Aorta (tissue), 5 donors: ENCODE results near the gene OTOP1. TPM values are rescaled to one million over a fixed set of nuclear protein-coding genes. Genes with fewer than 3 reads are reported as not detected.
"Not testable (repeated sequence)": the region's sequence is repeated elsewhere in the genome, so short reads cannot be mapped to it uniquely, and the experiment has no call there.

Source experiments
- ATAC-seq: fragments of 200-7000 bp; cut with Tn5 transposase; one replicate; pipeline ENCODE4 v1.9.1; 2022; ENCODE audit warnings: moderate library complexity; ENCODE audit not compliant: low FRiP score
- DNase-seq, 2 donors: peaks; one replicate each; pipeline ENCODE4 v3.0.0-alpha.2; 2020
- H3K27ac ChIP-seq, 2 donors: one replicate each; pipeline ENCODE4 v1.5.1; 2013; ENCODE audit warnings: low read length in 2 of 2, mild to moderate bottlenecking in 2 of 2, moderate library complexity in 2 of 2, control low read depth in 1 of 2, inconsistent platforms in 1 of 2, low read depth in 1 of 2
- H3K27me3 ChIP-seq, 2 donors: one replicate each; pipeline ENCODE4 v1.6.1; 2013; ENCODE audit warnings: control low read depth in 1 of 2, low read length in 1 of 2, mild to moderate bottlenecking in 1 of 2, moderate library complexity in 1 of 2; ENCODE audit not compliant: insufficient read depth in 2 of 2, control insufficient read depth in 1 of 2
- H3K36me3 ChIP-seq, 2 donors: one replicate each; pipeline ENCODE4 v1.6.1; 2013; ENCODE audit warnings: control low read depth in 1 of 2, low read length in 1 of 2, mild to moderate bottlenecking in 1 of 2; ENCODE audit not compliant: insufficient read depth in 2 of 2, control insufficient read depth in 1 of 2
- H3K4me1 ChIP-seq, 2 donors: one replicate each; pipeline ENCODE4 v1.6.1; 2013; ENCODE audit warnings: low read length in 2 of 2, control low read depth in 1 of 2, mild to moderate bottlenecking in 1 of 2, moderate library complexity in 1 of 2; ENCODE audit not compliant: insufficient read depth in 2 of 2, control insufficient read depth in 1 of 2
- H3K4me3 ChIP-seq, 2 donors: one replicate each; pipeline ENCODE4 v1.5.1; 2013; ENCODE audit warnings: low read length in 2 of 2, control low read depth in 1 of 2, mild to moderate bottlenecking in 1 of 2
- H3K9me3 ChIP-seq: one replicate; pipeline ENCODE4 v1.6.1; 2013; ENCODE audit warnings: mild to moderate bottlenecking, low read length; ENCODE audit not compliant: control insufficient read depth
- WGBS, 2 donors: extraction: QIAGEN DNeasy Blood & Tissue Kit; methylation state at CpG; one replicate each; pipeline ENCODE4 v1.1.7; 2013; 5-methylcytosine and 5-hydroxymethylcytosine counted together
- intact Hi-C, 2 donors: fragments of 100-400 bp; cut with DNase I; formaldehyde crosslinking; loops; one replicate each; pipeline versions ENCODE4 v1.14.2 to v1.15.0; 2022
- polyA plus RNA-seq, 2 donors: library from polyadenylated mRNA; stranded (reverse); fragments of 200-250 nt; gene quantifications; one replicate each; pipeline ENCODE4 v1.2.3, GENCODE V29; 2013
- total RNA-seq, 2 donors: library from RNA; stranded (reverse); fragmentation: NEBNext Ultra II Directional; extraction: Animal tissue kit (Norgen Biotek cat#: 25700); gene quantifications; one replicate each; pipeline ENCODE4 v1.2.1, GENCODE V29; 2021
- donor health status: healthy with polysubstance abuse.
- donor health status: Bipolar disorder and iron deficiency.
- donor health status: DM: no; HTN: no; CAD: no.
- donor health status: DM: no; HTN: no; CAD: no.
- donor health status: DM: yes; HTN: yes; CAD: no.

Gene OTOP1
- total and polyA plus RNA-seq, 4 donors = not detected

GRCh38 chr4:4217113-4217512, 9.6 kb downstream of the OTOP1 start:
- Histone ChIP-seq H3K4me1 (no peaks in the 10 kb centered on the region), H3K27me3 (no peaks in the 10 kb centered on the region), H3K36me3 (no peaks in the 10 kb centered on the region), H3K4me3 (no peak overlapping the region), H3K9me3 (no peaks in the 10 kb centered on the region), H3K27ac (no peak overlapping the region)
- no peak for ATAC-seq
- intact Hi-C loops = no loop called here
- DNase-seq = no peak
- 71 to 77% methylated on average over 5 of the region's 5 CpGs for WGBS, 2 donors

- ATAC-seq = no peak
- H3K9me3 ChIP-seq = no peaks in the 10 kb centered on the region
- H3K27ac ChIP-seq = no peak overlapping the region
- intact Hi-C loops = no loop called here
- H3K36me3 ChIP-seq = no peaks in the 10 kb centered on the region
- no peak overlapping the region for H3K4me3 ChIP-seq
- WGBS, 2 donors = 63 to 66% methylated on average over 7 of the region's 7 CpGs
- no peaks in the 10 kb centered on the region for H3K4me1 ChIP-seq
- no peak for DNase-seq
- no peaks in the 10 kb centered on the region for H3K27me3 ChIP-seq
Measured at GRCh38 chr4:4216648-4217047, 10.1 kb downstream of the OTOP1 start.

GRCh38 chr4:4213674-4214073, 13.1 kb downstream of the OTOP1 start:
- H3K4me1 ChIP-seq, ATAC-seq, H3K4me3 ChIP-seq, H3K27ac ChIP-seq, H3K36me3 ChIP-seq, H3K9me3 ChIP-seq, H3K27me3 ChIP-seq, DNase-seq, intact Hi-C loops: not testable (repeated sequence)
- WGBS, 2 donors = 63% methylated on average over 4 of the region's 4 CpGs

- Histone ChIP-seq H3K27me3 (peaks cover 0 to 2% of the 10 kb centered on the region in 2 donors), H3K9me3 (peaks cover 3% of the 10 kb centered on the region), H3K4me1 (no peaks in the 10 kb centered on the region), H3K27ac (no peak overlapping the region), H3K36me3 (no peaks in the 10 kb centered on the region), H3K4me3 (no peak overlapping the region)
- intact Hi-C loops = no loop called here
- no peak for ATAC-seq
- DNase-seq = no peak
Measured at GRCh38 chr4:4206204-4206603, 20.5 kb downstream of the OTOP1 start.

GRCh38 chr4:4204401-4204745, 22.4 kb downstream of the OTOP1 start:
- Histone ChIP-seq H3K9me3 (peaks cover 3% of the 10 kb centered on the region), H3K4me1 (no peaks in the 10 kb centered on the region), H3K27ac (no peak overlapping the region), H3K36me3 (no peaks in the 10 kb centered on the region), H3K4me3 (no peak overlapping the region), H3K27me3 (peaks cover 0 to 2% of the 10 kb centered on the region in 2 donors)
- WGBS, 2 donors = 69 to 73% methylated on average over 3 of the region's 3 CpGs
- ATAC-seq = no peak
- intact Hi-C loops = no loop called here
- no peak for DNase-seq

GRCh38 chr4:4203688-4204400, 22.9 kb downstream of the OTOP1 start:
- ATAC-seq = peak; percentile 56
- WGBS, 2 donors = 83% methylated on average over 10 of the region's 10 CpGs
- Histone ChIP-seq H3K27ac (no peak overlapping the region), H3K4me1 (no peaks in the 10 kb centered on the region), H3K9me3 (peaks cover 3% of the 10 kb centered on the region), H3K36me3 (no peaks in the 10 kb centered on the region), H3K4me3 (no peak overlapping the region), H3K27me3 (peaks cover 0 to 2% of the 10 kb centered on the region in 2 donors)
- intact Hi-C loops = no loop called here
- no peak for DNase-seq

- Histone ChIP-seq H3K36me3 (no peaks in the 10 kb centered on the region), H3K4me3 (no peak overlapping the region), H3K9me3 (peaks cover 3% of the 10 kb centered on the region), H3K27ac (no peak overlapping the region), H3K27me3 (peaks cover 0 to 2% of the 10 kb centered on the region in 2 donors), H3K4me1 (no peaks in the 10 kb centered on the region)
- ATAC-seq (no peak), DNase-seq (no peak)
- intact Hi-C loops = no loop called here
- WGBS, 2 donors = 67% methylated on average over 3 to 4 of the region's 4 CpGs
Measured at GRCh38 chr4:4202510-4202909, 24.2 kb downstream of the OTOP1 start.

GRCh38 chr4:4200624-4201023, 26.1 kb downstream of the OTOP1 start:
- no peak for DNase-seq
- Histone ChIP-seq H3K27ac (no peak overlapping the region), H3K36me3 (no peaks in the 10 kb centered on the region), H3K4me1 (no peaks in the 10 kb centered on the region), H3K27me3 (no peaks in the 10 kb centered on the region), H3K9me3 (no peaks in the 10 kb centered on the region), H3K4me3 (no peak overlapping the region)
- no peak for ATAC-seq
- intact Hi-C loops = no loop called here
- WGBS, 2 donors = 49 to 51% methylated on average over 4 of the region's 4 CpGs

GRCh38 chr4:4195354-4195753, 31.4 kb downstream of the OTOP1 start:
- Histone ChIP-seq H3K9me3 (no peaks in the 10 kb centered on the region), H3K27ac (no peak overlapping the region), H3K27me3 (no peaks in the 10 kb centered on the region), H3K4me3 (no peak overlapping the region), H3K4me1 (no peaks in the 10 kb centered on the region), H3K36me3 (no peaks in the 10 kb centered on the region)
- no peak for ATAC-seq
- no peak for DNase-seq
- intact Hi-C loops = no loop called here
- 89% methylated on average over 3 of the region's 3 CpGs for WGBS, 2 donors
